ENCODE measurements around the gene CBR3. TPM values are rescaled to one million over a fixed set of nuclear protein-coding genes. Genes with fewer than 3 reads are reported as not detected.

Gene CBR3
- total RNA-seq, 1 experiment from 2014 or later = 20.1 TPM

GRCh38 chr21:36155603-36156338, 20.9 kb downstream of the CBR3 start:
- TF ChIP-seq CTCF (conservative IDR thresholded peaks at IDR 0.05) (no peak), EZH2 (IDR thresholded peaks at IDR 0.05; ENCODE audit: low read depth) (no peak)
- DNase-seq = peak; percentile 81 to 82
- BruUV-seq (replicated peaks) = TSS peak; percentile 72
- CTCF ChIA-PET = interaction anchor here (0.6 to 0.8 kb wide), 2 partner anchors 53 to 239 kb away, joined by 3 to 6 read pairs; no protein-coding TSS in a partner anchor
- peak overlapping the region; percentile 92 for H2AFZ ChIP-seq
- no peaks in the 10 kb centered on the region for H3K36me3 ChIP-seq (ENCODE audit: low read depth)
- H3K9me2 ChIP-seq (ENCODE audit: insufficient read depth) = no peaks in the 10 kb centered on the region
- no peaks in the 10 kb centered on the region; the same call in 1 of the 2 replicates for H3F3A ChIP-seq (ENCODE audit: insufficient read depth, low read depth)
- no peaks in the 10 kb centered on the region for H3K27me3 ChIP-seq (ENCODE audit: insufficient read depth, low read depth)
- no peaks in the 10 kb centered on the region for H3K9me3 ChIP-seq (ENCODE audit: insufficient read depth, low read depth)
- peak overlapping the region; percentile 77 for H3K4me2 ChIP-seq
- peak overlapping the region; percentile 60 for H3K4me3 ChIP-seq
- intact Hi-C loops (cut with micrococcal nuclease; ENCODE audit: unreplicated experiment) = loop anchor here (1.0 kb wide), 3 partner anchors 33 to 165 kb away; partner anchors contain the start of gene MORC3
- no peaks in the 10 kb centered on the region for H4K20me1 ChIP-seq (ENCODE audit: insufficient read depth)
- H3K79me2 ChIP-seq (ENCODE audit: low read depth) = no peaks in the 10 kb centered on the region; the same call in 1 of the 2 replicates
- peaks cover 15% of the 10 kb centered on the region for H3K4me1 ChIP-seq (replicated peaks; ENCODE audit: insufficient read depth)
- peak overlapping the region; percentile 63 for H3K27ac ChIP-seq
- POLR2A ChIA-PET (ENCODE audit: unreplicated experiment) = interaction anchor here (0.5 to 1.0 kb wide), 7 partner anchors 19 to 232 kb away, joined by 3 to 8 read pairs (median 5); partner anchors contain the start of gene MORC3

GRCh38 chr21:36156339-36156814, 21.5 kb downstream of the CBR3 start:
- no peaks in the 10 kb centered on the region for H3K9me2 ChIP-seq (ENCODE audit: insufficient read depth)
- TF ChIP-seq CTCF (conservative IDR thresholded peaks at IDR 0.05) (no peak), EZH2 (IDR thresholded peaks at IDR 0.05; ENCODE audit: low read depth) (no peak)
- peak overlapping the region; percentile 63; the same call in 1 of the 2 replicates for H3K27ac ChIP-seq
- peak overlapping the region; percentile 82 for H3K4me2 ChIP-seq
- intact Hi-C loops (cut with micrococcal nuclease; ENCODE audit: unreplicated experiment) = loop anchor here (1.0 kb wide), 2 partner anchors 32 to 164 kb away; partner anchors contain the start of gene MORC3
- no peaks in the 10 kb centered on the region; the same call in 1 of the 2 replicates for H3F3A ChIP-seq (ENCODE audit: insufficient read depth, low read depth)
- no TSS peak for BruUV-seq (replicated peaks)
- H4K20me1 ChIP-seq (ENCODE audit: insufficient read depth) = no peaks in the 10 kb centered on the region
- no peaks in the 10 kb centered on the region for H3K36me3 ChIP-seq (ENCODE audit: low read depth)
- H2AFZ ChIP-seq = peak overlapping the region; percentile 92; the same call in 1 of the 2 replicates
- ChIA-PET CTCF (interaction anchor here (0.6 kb wide), 1 partner anchor 238 kb away, joined by 6 read pairs; no protein-coding TSS in a partner anchor), POLR2A (ENCODE audit: unreplicated experiment) (interaction anchor here (0.6 to 1.0 kb wide), 3 partner anchors 21 to 163 kb away, joined by 5 to 6 read pairs (median 6); partner anchors contain the start of gene MORC3)
- no peaks in the 10 kb centered on the region; the same call in 1 of the 2 replicates for H3K79me2 ChIP-seq (ENCODE audit: low read depth)
- H3K4me1 ChIP-seq (replicated peaks; ENCODE audit: insufficient read depth) = peaks cover 15% of the 10 kb centered on the region
- DNase-seq = peak; percentile 83 to 97
- H3K4me3 ChIP-seq = peak overlapping the region; percentile 69
- H3K9me3 ChIP-seq (ENCODE audit: insufficient read depth, low read depth) = no peaks in the 10 kb centered on the region
- H3K27me3 ChIP-seq (ENCODE audit: insufficient read depth, low read depth) = no peaks in the 10 kb centered on the region

- no peaks in the 10 kb centered on the region for H4K20me1 ChIP-seq (ENCODE audit: insufficient read depth)
- peak within 1 kb of the TSS; percentile 63 for H3K27ac ChIP-seq
- H3F3A ChIP-seq (ENCODE audit: insufficient read depth, low read depth) = no peaks in the 10 kb centered on the region; the same call in 1 of the 2 replicates
- DNase-seq = no peak
- ChIA-PET POLR2A (ENCODE audit: unreplicated experiment) (interaction anchor here (0.6 to 0.7 kb wide), 2 partner anchors 163 to 468 kb away, joined by 3 to 4 read pairs; no protein-coding TSS in a partner anchor), CTCF (no interaction called here)
- intact Hi-C loops (cut with micrococcal nuclease; ENCODE audit: unreplicated experiment) = loop anchor here (1.0 kb wide), 2 partner anchors 31 to 163 kb away; partner anchors contain the start of gene MORC3
- H3K36me3 ChIP-seq (ENCODE audit: low read depth) = no peaks in the 10 kb centered on the region
- peaks cover 15% of the 10 kb centered on the region for H3K4me1 ChIP-seq (replicated peaks; ENCODE audit: insufficient read depth)
- TF ChIP-seq CTCF (conservative IDR thresholded peaks at IDR 0.05) (no peak), EZH2 (IDR thresholded peaks at IDR 0.05; ENCODE audit: low read depth) (no peak)
- H3K4me2 ChIP-seq = peak within 1 kb of the TSS; percentile 82
- H3K4me3 ChIP-seq = peak within 1 kb of the TSS; percentile 69
- H3K79me2 ChIP-seq (ENCODE audit: low read depth) = no peaks in the 10 kb centered on the region; the same call in 1 of the 2 replicates
- H3K9me2 ChIP-seq (ENCODE audit: insufficient read depth) = no peaks in the 10 kb centered on the region
- peak within 1 kb of the TSS; percentile 92 for H2AFZ ChIP-seq
- no peaks in the 10 kb centered on the region for H3K9me3 ChIP-seq (ENCODE audit: insufficient read depth, low read depth)
- TSS peak; percentile 25 for BruUV-seq (replicated peaks)
- no peaks in the 10 kb centered on the region for H3K27me3 ChIP-seq (ENCODE audit: insufficient read depth, low read depth)
Observed at GRCh38 chr21:36156815-36157670, 22.2 kb downstream of the CBR3 start, which contains the start of gene DOP1B. Gene DOP1B, plus strand, starts transcription at chr21:36156824. Its CDS starts 7,910 bp downstream, at chr21:36164734.

Data from PC-9 (cell line).